GM12878 (cell line): ENCODE data around the gene CNTRL. TPM values are rescaled to one million over a fixed set of nuclear protein-coding genes. Genes with fewer than 3 reads are reported as not detected.

Experiments used
- ATAC-seq: fragments of 200-7000 bp; cut with Tn5 transposase; 3 replicates; pipeline ENCODE4 v1.9.1; 2020; ENCODE audit warnings: mild to moderate bottlenecking, moderate library complexity
- BruUV-seq: library from RNA; stranded (reverse); fragments of 400-500 nt; replicated peaks from 2 replicates; lab custom pipeline; 2021; lab: Mats Ljungman, UMichigan
- CTCF ChIA-PET: fragments of 300-600 bp; sonication (Branson Sonifier 250); formaldehyde crosslinking; extraction: SDS; loops from one replicate; lab custom pipeline; 2021; ENCODE audit warnings: inconsistent platforms; lab: Yijun Ruan, JAX
- POLR2A ChIA-PET: fragments of 350-600 bp; formaldehyde crosslinking; extraction: SDS; loops from one replicate; lab custom pipeline; 2021; ENCODE audit warnings: inconsistent platforms; lab: Charles Lee
- RAD21 ChIA-PET: fragments of 300-600 bp; sonication (Branson Sonifier 250); formaldehyde crosslinking; loops from one replicate; lab custom pipeline; 2023; ENCODE audit warnings: antibody characterized with exemption; ENCODE audit not compliant: unreplicated experiment; lab: Charles Lee
- SMC1A ChIA-PET: fragments of 300-600 bp; sonication (Branson Sonifier 250); formaldehyde crosslinking; loops from one replicate; lab custom pipeline; 2023; ENCODE audit not compliant: unreplicated experiment, uncharacterized antibody; lab: Charles Lee
- DNase-seq: peaks from one replicate; pipeline ENCODE4 v3.0.0-alpha.2; 2011; ENCODE audit warnings: low read depth, low spot score
- FAIRE-seq: peaks from 3 replicates; lab custom pipeline; 2011; peaks lifted over from hg19 to GRCh38; lab: Jason Lieb, UNC
- H2AFZ ChIP-seq: 2 replicates; pipeline ENCODE4 v1.6.0; 2011; ENCODE audit warnings: low read depth, low read length, control low read depth; ENCODE audit not compliant: control insufficient read depth
- H3K27ac ChIP-seq: 2 replicates; pipeline ENCODE4 v1.5.1; 2011; ENCODE audit warnings: control low read depth; ENCODE audit not compliant: control insufficient read depth, insufficient read depth
- H3K27me3 ChIP-seq, 2 experiments: replicated peaks in 1 of 2; 2 replicates each; pipeline versions ENCODE4 v1.6.0 to v1.6.1; 2011; ENCODE audit warnings: low read length in 1 of 2; ENCODE audit not compliant: control insufficient read depth in 2 of 2, insufficient read depth in 2 of 2
- H3K36me3 ChIP-seq, 2 experiments: 2 replicates each; pipeline ENCODE4 v1.5.1; 2011; ENCODE audit warnings: low read length in 1 of 2; ENCODE audit not compliant: control insufficient read depth in 2 of 2, insufficient read depth in 2 of 2
- H3K4me1 ChIP-seq: 2 replicates; pipeline ENCODE4 v1.6.1; 2011; ENCODE audit warnings: mild to moderate bottlenecking, low read length, moderate library complexity, mixed read lengths; ENCODE audit not compliant: control insufficient read depth, insufficient read depth
- H3K4me2 ChIP-seq: 2 replicates; pipeline ENCODE4 v1.6.0; 2011; ENCODE audit warnings: control low read depth; ENCODE audit not compliant: control insufficient read depth, insufficient read depth
- H3K4me3 ChIP-seq: fragments of 200-600 bp; sonication (generic); 2 replicates; pipeline ENCODE4 v1.5.1; 2016
- H3K79me2 ChIP-seq: 2 replicates; pipeline ENCODE4 v1.6.0; 2011; ENCODE audit warnings: low read length; ENCODE audit not compliant: control insufficient read depth, insufficient read depth
- H3K9ac ChIP-seq: 2 replicates; pipeline ENCODE4 v1.8.0; 2011; ENCODE audit warnings: low read length, control low read depth, mixed read lengths; ENCODE audit not compliant: control insufficient read depth, insufficient read depth
- H3K9me3 ChIP-seq: replicated peaks from 3 replicates; pipeline ENCODE4 v1.5.1; 2011; ENCODE audit warnings: mild to moderate bottlenecking, low read length; ENCODE audit not compliant: control insufficient read depth, insufficient read depth
- H4K20me1 ChIP-seq: 2 replicates; pipeline ENCODE4 v1.6.0; 2011; ENCODE audit not compliant: control insufficient read depth, insufficient read depth
- BCL3 ChIP-seq: IDR thresholded peaks from 2 replicates; pipeline ENCODE4 v1.6.1; 2011; ENCODE audit warnings: borderline replicate concordance, low read depth, mild to moderate bottlenecking, moderate library complexity, low read length; ENCODE audit not compliant: insufficient read depth, poor library complexity, severe bottlenecking
- CHD4 ChIP-seq: fragments of 200-600 bp; sonication (generic); IDR thresholded peaks from 2 replicates; pipeline ENCODE4 v1.6.1; 2016; ENCODE audit warnings: mild to moderate bottlenecking
- CTCF ChIP-seq, 3 experiments: IDR thresholded peaks in 2 of 3; conservative IDR thresholded peaks in 1 of 3; 2 replicates each; pipeline ENCODE4 v1.5.1; 2011; ENCODE audit warnings: low read depth in 3 of 3, low read length in 3 of 3, mild to moderate bottlenecking in 3 of 3, control low read depth in 2 of 3, moderate library complexity in 2 of 3, inconsistent platforms in 1 of 3, mixed read lengths in 1 of 3; ENCODE audit not compliant: control insufficient read depth in 2 of 3, insufficient read depth in 1 of 3; ENCODE audit errors: extremely low read depth in 1 of 3
- ELK1 ChIP-seq: IDR thresholded peaks from 2 replicates; pipeline ENCODE4 v1.6.1; 2012; ENCODE audit warnings: low read depth, low read length, improper control_type of control experiment
- IKZF1 ChIP-seq: fragments of 450-650 bp; conservative IDR thresholded peaks from 2 replicates; pipeline ENCODE4 v1.6.1; 2017; ENCODE audit warnings: antibody characterized with exemption, mild to moderate bottlenecking
- MTA2 ChIP-seq: fragments of 450-650 bp; IDR thresholded peaks from 2 replicates; pipeline ENCODE4 v1.6.1; 2016; ENCODE audit warnings: low read depth, mild to moderate bottlenecking, moderate library complexity
- MTA3 ChIP-seq: IDR thresholded peaks from 2 replicates; pipeline ENCODE4 v1.6.1; 2012; ENCODE audit warnings: low read length, inconsistent platforms, borderline replicate concordance
- PKNOX1 ChIP-seq: fragments of 450-650 bp; IDR thresholded peaks from 2 replicates; pipeline ENCODE4 v1.6.1; 2016; ENCODE audit warnings: mild to moderate bottlenecking
- SMC3 ChIP-seq: IDR thresholded peaks from 2 replicates; pipeline ENCODE4 v1.6.1; 2011; ENCODE audit warnings: low read length, improper control_type of control experiment, borderline replicate concordance
- SRF ChIP-seq, 2 experiments: IDR thresholded peaks; 2 replicates each; pipeline ENCODE4 v1.6.1; 2011; ENCODE audit warnings: low read depth in 2 of 2, low read length in 2 of 2, mild to moderate bottlenecking in 1 of 2, moderate library complexity in 1 of 2
- SUZ12 ChIP-seq: fragments of 200-600 bp; sonication (generic); IDR thresholded peaks from one replicate; pipeline ENCODE4 v1.6.1; 2018; ENCODE audit warnings: antibody characterized with exemption, mild to moderate bottlenecking; ENCODE audit not compliant: unreplicated experiment
- TAF1 ChIP-seq: IDR thresholded peaks from 2 replicates; pipeline ENCODE4 v1.6.1; 2011; ENCODE audit warnings: mild to moderate bottlenecking, low read depth, low read length, borderline replicate concordance
- USF1 ChIP-seq: IDR thresholded peaks from 2 replicates; pipeline ENCODE4 v1.6.1; 2011; ENCODE audit warnings: borderline replicate concordance, low read depth, mild to moderate bottlenecking, moderate library complexity, mixed read lengths, low read length; ENCODE audit not compliant: insufficient read depth; ENCODE audit errors: extremely low read length
- YBX1 ChIP-seq: fragments of 450-650 bp; IDR thresholded peaks from 2 replicates; pipeline ENCODE4 v1.6.1; 2016; ENCODE audit warnings: antibody characterized with exemption
- WGBS: methylation state at CpG from one replicate; pipeline ENCODE4 v1.1.6; 2016; ENCODE audit warnings: low lambda C conversion rate; ENCODE audit not compliant: insufficient replicate concordance, insufficient coverage; ENCODE audit errors: missing lambda C conversion rate; 5-methylcytosine and 5-hydroxymethylcytosine counted together
- in situ Hi-C: fragments of 300-500 bp; cut with MboI; formaldehyde crosslinking; loops from 9 replicates; pipeline ENCODE4 v1.14.3; 2018; ENCODE audit warnings: mixed read lengths
- intact Hi-C: fragments of 100-400 bp; cut with micrococcal nuclease; formaldehyde crosslinking; loops from one replicate; pipeline ENCODE4 v1.14.2; 2022; ENCODE audit not compliant: unreplicated experiment
- polyA plus RNA-seq, 11 experiments: library from polyadenylated mRNA; depleted of rRNA in 4 of 11; unstranded in 6 of 11; stranded (reverse) in 5 of 11; fragments of >200 nt; fragmentation: Nextera tagmentation in 4 of 11; fragmentation: Illumina TruSeq in 1 of 11; extraction: Ambion mirVana in 4 of 11; extraction: Trizol in 1 of 11; gene quantifications; 1 replicate in 1 of 11; 2 replicates in 10 of 11; pipeline versions ENCODE4 v1.2.1 to v1.2.3, GENCODE V29; 2011 to 2016; ENCODE audit warnings: inconsistent platforms in 2 of 11, missing spikeins in 2 of 11, low read depth in 1 of 11
- total RNA-seq, 4 experiments: library from RNA; depleted of rRNA in 3 of 4; stranded (reverse); fragments of >200 nt in 3 of 4; fragmentation: Illumina TruSeq in 1 of 4; extraction: Trizol in 1 of 4; gene quantifications; 2 replicates each; pipeline versions ENCODE4 v1.2.1 to v1.2.3, GENCODE V29; 2013 to 2021

CNTRL gene
- total and polyA plus RNA-seq, 10 of the 15 experiments (the other 5 are each of a cell fraction or from before 2014, with no cell fraction given) = 20.0 to 65.4 (median 38.8) TPM

GRCh38 chr9:121059998-121060636, 14.6 kb upstream of the CNTRL start (continued):
- peak; percentile 27; the same call in 1 of the 2 replicates for TF ChIP-seq IKZF1
- TF ChIP-seq CTCF (IDR thresholded peaks at IDR 0.05 in 2 of 3, conservative IDR thresholded peaks at IDR 0.05 in 1 of 3; ENCODE audit: control insufficient read depth in 2 of 3, extremely low read depth in 1 of 3, insufficient read depth in 1 of 3, low read depth in 3 of 3, low read length in 3 of 3) = peak; percentile 63 to 70 (median 68)
- TF ChIP-seq SMC3 = peak; percentile 88

- in situ Hi-C loops = loop anchor here (5.0 kb wide), 1 partner anchor 315 kb away; no protein-coding TSS in a partner anchor
- TF ChIP-seq CHD4 (no peak), BCL3 (no peak), ELK1 (no peak), YBX1 (no peak), SRF (IDR thresholded peaks at IDR 0.05; ENCODE audit: low read depth in 2 of 2, low read length in 2 of 2) (no peak), PKNOX1 (no peak), MTA2 (no peak), SUZ12 (no peak), MTA3 (no peak), TAF1 (no peak), USF1 (no peak)
These were observed 7.9 kb upstream of the CNTRL start for GRCh38 chr9:121066850-121067249.

More at GRCh38 chr9:121066850-121067249, 7.9 kb upstream of the CNTRL start:
- intact Hi-C loops = no loop called here
- H4K20me1 ChIP-seq = no peaks in the 10 kb centered on the region
- peaks cover 6% of the 10 kb centered on the region for H3K4me1 ChIP-seq
- no TSS peak for BruUV-seq
- no peaks in the 10 kb centered on the region for H3K79me2 ChIP-seq
- no peak overlapping the region for H3K4me3 ChIP-seq
- no peaks in the 10 kb centered on the region for H3K36me3 ChIP-seq
- H3K27me3 ChIP-seq = no peaks in the 10 kb centered on the region
- no peak overlapping the region for H3K4me2 ChIP-seq
- SMC1A ChIA-PET = no interaction called here
- CTCF ChIA-PET = interaction anchor here (0.7 to 3.7 kb wide), 5 partner anchors 11 to 311 kb away, joined by 3 to 27 read pairs (median 3); no protein-coding TSS in a partner anchor
- H3K9me3 ChIP-seq = no peaks in the 10 kb centered on the region; the same call in 1 of the 3 replicates
- no peak overlapping the region for H3K9ac ChIP-seq
- ATAC-seq (no peak), FAIRE-seq (no peak), DNase-seq (no peak)
- RAD21 ChIA-PET = no interaction called here
- POLR2A ChIA-PET = interaction anchor here (0.7 to 0.9 kb wide), 2 partner anchors 9 to 11 kb away, joined by 3 read pairs; no protein-coding TSS in a partner anchor
- no peak overlapping the region for H2AFZ ChIP-seq
- no peak overlapping the region for H3K27ac ChIP-seq
- WGBS = 96% methylated on average over 1 of the region's 1 CpG
